Right lobe of liver (tissue), 4 donors: ENCODE results near the gene SHOC2.

Experiments
- CTCF ChIP-seq, 4 donors: fragments of 200-600 bp in 3 of 4; fragments of 450-650 bp in 1 of 4; IDR thresholded peaks; one replicate each; pipeline versions ENCODE4 v1.5.1 to v1.8.0; 2016 to 2022; ENCODE audit warnings: antibody characterized with exemption in 4 of 4, mild to moderate bottlenecking in 2 of 4
- POLR2A ChIP-seq: fragments of 450-650 bp; IDR thresholded peaks from one replicate; pipeline ENCODE4 v1.6.1; 2017; ENCODE audit warnings: antibody characterized with exemption, mild to moderate bottlenecking
- donor health status: DM: no; HTN: no; CAD: no.
- donor health status: DM: no; HTN: no; CAD: no.
- donor health status: DM: no; HTN: yes; CAD: no.

DNA sequence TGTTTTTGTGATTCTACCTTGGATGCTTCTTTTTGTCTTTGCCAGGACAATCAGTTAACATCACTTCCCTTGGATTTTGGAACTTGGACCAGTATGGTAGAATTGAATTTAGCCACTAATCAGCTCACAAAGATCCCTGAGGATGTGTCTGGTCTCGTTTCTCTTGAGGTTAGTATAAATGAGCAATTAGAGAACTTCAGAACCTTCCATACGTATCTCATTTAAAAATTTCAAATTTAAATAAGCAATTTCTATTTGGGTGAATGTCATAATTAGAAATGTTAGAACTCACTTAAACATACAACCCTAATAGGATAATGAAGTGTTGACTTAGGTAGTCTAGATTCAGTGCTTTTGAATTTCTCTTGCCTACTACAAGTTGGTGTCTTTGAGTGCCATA, 88.1 kb downstream of the SHOC2 start:
- no peak for TF ChIP-seq CTCF (IDR thresholded peaks at IDR 0.05)
- TF ChIP-seq POLR2A, result no peak
